HG03280 (cell line): ENCODE measurements around the gene MYH13.
A peak's percentile ranks its signal among the peaks of the same experiment; 100 is the strongest.

Source experiments
- ATAC-seq: cut with Tn5 transposase; IDR thresholded peaks from one replicate; pipeline ENCODE4 v1.9.1; 2021; ENCODE audit warnings: mild to moderate bottlenecking, moderate library complexity; ENCODE audit not compliant: unreplicated experiment

Gene MYH13

GRCh38 chr17:10349403-10349802, 23.4 kb downstream of the MYH13 start:
- no peak for ATAC-seq

DNA sequence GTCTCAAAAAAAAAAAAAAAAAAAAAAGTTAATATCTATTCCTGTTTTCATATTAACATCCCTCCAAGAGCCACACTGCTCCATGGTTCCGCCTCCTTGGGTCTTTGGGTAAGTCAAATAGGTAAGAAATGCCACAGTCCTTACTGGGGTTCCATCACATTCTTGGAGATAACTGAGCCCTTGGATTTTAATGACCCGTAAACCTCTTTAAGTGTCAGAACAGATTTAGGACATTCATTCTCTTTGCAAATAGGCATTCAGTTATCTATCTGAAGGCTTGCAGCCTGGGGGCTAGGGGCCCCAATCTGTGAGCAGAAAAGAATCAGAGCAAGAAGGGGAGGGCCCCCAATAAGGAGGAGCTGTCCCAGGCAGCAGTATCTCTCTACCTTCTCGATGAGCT, 28.0 kb downstream of the MYH13 start:
- ATAC-seq, result no peak

- ATAC-seq, result no peak
Measured at GRCh38 chr17:10339051-10339450, 33.8 kb downstream of the MYH13 start.

DNA sequence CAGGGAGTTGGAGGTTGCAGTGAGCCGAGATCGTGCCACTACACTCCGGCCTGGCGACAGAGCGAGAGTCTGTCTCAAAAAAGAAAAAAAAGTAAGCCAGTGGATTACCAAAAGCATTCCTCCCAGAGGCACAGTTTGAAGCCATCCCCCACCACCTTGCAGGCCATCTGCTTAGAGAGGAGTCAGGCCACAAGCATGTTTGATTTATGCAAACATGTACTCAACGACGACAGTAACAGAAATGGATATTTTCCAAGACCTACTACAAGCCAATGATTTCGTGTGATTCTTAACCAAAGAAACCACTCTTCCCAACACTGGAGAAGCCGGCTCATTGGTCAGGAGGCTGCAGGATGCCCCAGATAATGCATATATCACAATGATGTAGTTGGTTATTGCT, 34.8 kb downstream of the MYH13 start:
- no peak for ATAC-seq

- no peak for ATAC-seq
Measured at GRCh38 chr17:10337136-10337535, 35.7 kb downstream of the MYH13 start.

GRCh38 chr17:10336393-10336792, 36.4 kb downstream of the MYH13 start:
- ATAC-seq, result no peak

DNA sequence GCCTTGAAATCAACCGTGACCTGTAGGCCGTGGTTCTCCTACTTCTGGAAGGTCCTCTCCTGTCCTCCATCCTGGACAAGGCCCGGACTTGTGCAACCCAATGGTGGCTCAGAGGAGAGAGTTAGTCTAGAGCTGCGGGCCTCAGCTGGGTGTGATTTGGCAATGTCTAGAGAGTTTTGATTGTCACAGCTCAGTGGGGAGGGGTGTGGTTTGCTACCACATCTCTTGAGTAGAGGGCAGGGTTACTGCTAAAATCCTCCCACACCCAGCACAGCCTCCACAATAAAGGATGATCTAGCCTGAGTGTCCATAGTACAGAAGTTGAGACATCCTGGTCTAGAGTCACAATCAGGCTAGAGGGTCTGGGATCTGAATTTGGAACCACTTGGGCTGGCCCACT, 40.3 kb downstream of the MYH13 start:
- ATAC-seq, result no peak

- ATAC-seq, result no peak
Measured at GRCh38 chr17:10328971-10329923, 43.6 kb downstream of the MYH13 start.

- no peak for ATAC-seq
Measured at GRCh38 chr17:10328206-10328605, 44.6 kb downstream of the MYH13 start.

DNA sequence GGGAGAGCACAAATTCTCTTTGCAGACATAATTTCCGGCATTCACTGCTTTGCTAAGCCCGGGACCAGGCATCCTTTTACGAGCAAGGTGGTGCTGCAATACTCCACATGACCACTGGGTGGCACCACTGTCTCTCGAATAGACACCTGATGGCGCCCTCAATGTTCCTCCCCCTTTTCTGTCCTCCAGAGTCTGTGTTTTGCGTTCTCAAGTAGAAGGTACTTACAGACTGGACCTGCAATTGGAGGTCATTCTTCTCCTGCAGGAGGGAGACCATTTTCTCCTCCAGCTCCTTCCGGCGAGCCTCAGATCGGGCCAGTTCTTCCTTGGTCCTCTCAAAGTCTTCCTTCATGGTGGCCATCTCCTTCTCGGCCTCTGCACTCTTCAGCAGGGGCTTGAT, 45.2 kb downstream of the MYH13 start:
- ATAC-seq, result peak; percentile 66

- ATAC-seq, result no peak
Measured at GRCh38 chr17:10325031-10325695, 47.6 kb downstream of the MYH13 start.

DNA sequence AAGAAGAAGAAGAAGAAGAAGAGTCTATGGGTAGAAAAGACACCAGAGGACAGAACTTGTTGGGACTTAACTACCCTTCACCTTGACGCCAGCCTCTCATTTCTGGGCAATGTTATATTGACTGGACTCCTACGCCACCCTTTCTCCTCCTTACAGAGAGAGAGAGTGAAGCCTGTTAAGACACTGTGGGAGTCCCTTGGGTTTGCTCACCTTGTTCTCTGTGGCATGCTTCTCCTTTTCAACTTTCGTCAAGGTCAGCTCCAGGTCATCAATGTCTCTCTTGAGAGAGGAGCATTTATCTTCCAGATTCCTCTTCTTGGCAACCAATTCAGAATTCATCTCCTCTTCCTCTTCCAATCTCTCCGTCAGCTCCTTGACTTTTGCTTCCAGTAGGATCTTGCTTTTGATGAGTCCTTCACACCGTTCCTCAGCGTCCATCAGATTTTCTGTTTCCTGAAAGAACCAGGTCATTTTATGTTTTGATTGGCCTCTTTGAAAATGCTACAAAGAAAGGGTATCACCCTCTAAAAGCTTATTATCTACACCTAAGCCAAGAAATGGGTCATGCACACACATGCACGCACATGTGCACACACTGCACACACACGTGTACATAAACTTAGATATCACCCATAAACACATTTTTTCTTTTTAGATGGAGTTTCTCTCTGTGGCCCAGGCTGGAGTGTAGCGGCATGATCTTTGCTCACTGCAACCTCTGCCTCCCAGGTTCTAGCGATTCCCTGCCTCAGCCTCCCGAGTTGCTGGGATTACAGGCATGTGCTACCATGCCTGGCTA, 48.8 kb downstream of the MYH13 start:
- ATAC-seq, result no peak

DNA sequence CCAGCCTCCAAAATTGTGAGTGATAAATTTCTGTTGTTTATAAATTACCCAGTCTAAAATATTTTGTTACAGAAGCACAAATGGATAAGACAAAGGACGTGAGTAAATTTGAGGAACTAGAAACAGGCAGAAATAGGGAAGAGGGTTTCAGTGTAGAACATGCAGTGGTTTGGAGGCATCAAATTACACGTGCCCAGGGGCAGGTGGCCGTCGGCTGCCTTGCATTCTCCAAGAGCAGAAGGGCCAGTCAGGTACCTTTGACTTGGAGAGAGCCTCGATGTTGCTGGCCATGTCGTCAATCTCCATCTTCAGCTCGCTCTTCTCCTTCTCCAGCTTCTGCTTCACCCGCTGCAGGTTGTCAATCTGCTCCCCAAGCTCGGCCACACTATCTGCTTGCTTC, 54.3 kb downstream of the MYH13 start:
- ATAC-seq, result no peak

- no peak for ATAC-seq
Measured at GRCh38 chr17:10317543-10317834, 55.3 kb downstream of the MYH13 start.

DNA sequence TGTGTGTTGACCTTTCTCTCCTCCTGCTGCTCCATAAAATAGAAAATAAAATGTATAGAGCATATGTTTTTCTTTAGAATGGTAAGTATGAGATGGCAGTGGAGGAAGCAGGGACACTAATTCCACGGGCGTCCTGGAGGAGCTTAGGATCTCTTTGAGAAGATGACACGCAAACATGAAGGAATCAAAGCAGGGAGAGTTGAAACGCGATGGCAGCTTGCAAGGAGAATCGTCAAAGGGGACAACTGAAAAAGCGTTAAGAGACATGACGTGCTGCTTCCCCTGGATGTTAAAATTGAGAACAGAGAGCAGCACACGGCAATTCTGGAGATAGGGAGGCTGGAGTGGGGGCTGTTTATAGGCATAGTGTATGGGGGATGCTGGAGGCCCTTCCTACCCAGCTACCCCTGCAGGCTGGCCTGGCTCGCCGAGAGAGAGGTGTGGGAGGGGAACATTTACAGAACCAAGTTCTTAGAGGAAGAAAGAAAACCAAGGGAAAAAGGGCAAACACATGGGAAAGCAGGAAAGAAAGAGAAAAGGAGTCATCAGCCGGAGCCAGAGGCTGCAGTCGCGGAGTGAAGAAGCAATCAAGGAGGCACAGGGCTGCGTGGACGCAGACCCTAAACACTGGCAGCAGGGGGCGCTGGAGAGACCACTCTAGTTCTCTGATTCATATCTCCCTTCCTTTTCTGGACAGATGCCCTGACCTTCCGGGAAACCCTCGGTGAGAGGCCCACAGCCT, 55.8 kb downstream of the MYH13 start:
- no peak for ATAC-seq

DNA sequence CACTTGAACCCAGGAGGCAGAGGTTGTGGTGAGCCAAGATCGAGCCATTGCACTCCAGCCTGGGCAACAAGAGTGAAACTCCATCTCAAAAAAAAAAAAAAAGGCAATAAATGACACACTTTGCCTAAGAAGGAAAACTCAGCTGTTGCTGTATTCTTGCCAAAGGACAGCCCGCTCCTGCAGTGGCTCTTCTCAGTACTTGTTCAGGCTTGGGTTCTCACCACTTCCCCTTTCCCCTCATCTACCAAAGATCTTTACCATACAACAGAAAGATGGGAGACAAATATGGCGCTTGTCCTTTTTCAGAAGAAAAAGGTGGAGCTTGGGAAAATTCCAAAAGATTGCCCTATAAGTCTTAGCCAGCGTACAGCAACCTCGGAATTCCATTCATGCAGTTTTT, 58.5 kb downstream of the MYH13 start:
- ATAC-seq, result no peak

- ATAC-seq, result no peak
Measured at GRCh38 chr17:10313037-10313672, 59.7 kb downstream of the MYH13 start.

DNA sequence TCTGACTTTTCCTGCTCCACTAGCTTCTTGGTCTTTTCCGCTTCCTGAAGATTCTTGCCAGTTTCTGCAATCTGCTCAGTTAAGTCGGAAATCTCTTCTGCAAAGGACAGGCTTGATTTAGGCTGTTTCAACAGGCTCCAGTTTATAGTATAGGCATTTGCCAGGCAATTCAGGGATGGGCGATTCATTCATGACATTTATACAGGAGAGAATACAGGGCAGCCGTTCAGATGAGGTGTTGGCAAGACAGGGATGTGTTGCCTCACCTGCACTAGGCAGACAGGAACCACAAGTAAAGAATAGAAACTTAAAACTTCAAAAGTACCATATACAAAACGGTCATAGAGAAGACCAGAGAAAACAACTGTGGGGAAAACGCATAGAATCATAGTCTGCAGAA, 61.7 kb downstream of the MYH13 start:
- no peak for ATAC-seq

- no peak for ATAC-seq
Measured at GRCh38 chr17:10309003-10309974, 63.5 kb downstream of the MYH13 start.
